IgD-negative memory B cell (primary cell): Measurements from ENCODE around the gene LSP1. TPM values are rescaled to one million over a fixed set of nuclear protein-coding genes. Genes with fewer than 3 reads are reported as not detected.
"Not testable (repeated sequence)": the region's sequence is repeated elsewhere in the genome, so short reads cannot be mapped to it uniquely, and the experiment has no call there.

ENCODE experiments used
- H3K27ac Mint-ChIP-seq, 3 donors: one replicate each; pipeline ENCODE4 v1.8.0; 2020 to 2022; ENCODE audit warnings: mild to moderate bottlenecking in 3 of 3, mixed read lengths in 3 of 3, moderate library complexity in 1 of 3
- H3K27me3 Mint-ChIP-seq: one replicate; pipeline ENCODE4 v1.8.0; 2021; ENCODE audit warnings: mixed read lengths
- H3K36me3 Mint-ChIP-seq: one replicate; pipeline ENCODE4 v1.8.0; 2020; ENCODE audit warnings: mild to moderate bottlenecking, mixed read lengths
- H3K4me1 Mint-ChIP-seq, 3 donors: one replicate each; pipeline ENCODE4 v1.8.0; 2020 to 2022; ENCODE audit warnings: mixed read lengths in 3 of 3, mild to moderate bottlenecking in 1 of 3
- H3K4me3 Mint-ChIP-seq, 4 donors: one replicate each; pipeline ENCODE4 v1.8.0; 2020 to 2022; ENCODE audit warnings: mild to moderate bottlenecking in 4 of 4, mixed read lengths in 4 of 4, moderate library complexity in 3 of 4
- H3K9me3 Mint-ChIP-seq, 3 donors: one replicate each; pipeline ENCODE4 v1.8.0; 2020 to 2021; ENCODE audit warnings: mixed read lengths in 3 of 3, mild to moderate bottlenecking in 1 of 3
- polyA plus RNA-seq: library from polyadenylated mRNA; unstranded; fragments of 300-500 nt; fragmentation: Illumina TruSeq; gene quantifications from one replicate; pipeline ENCODE4 v1.2.3, GENCODE V29; 2021

LSP1 gene
- polyA plus RNA-seq, 1 donor from 2014 or later = 841 TPM

DNA sequence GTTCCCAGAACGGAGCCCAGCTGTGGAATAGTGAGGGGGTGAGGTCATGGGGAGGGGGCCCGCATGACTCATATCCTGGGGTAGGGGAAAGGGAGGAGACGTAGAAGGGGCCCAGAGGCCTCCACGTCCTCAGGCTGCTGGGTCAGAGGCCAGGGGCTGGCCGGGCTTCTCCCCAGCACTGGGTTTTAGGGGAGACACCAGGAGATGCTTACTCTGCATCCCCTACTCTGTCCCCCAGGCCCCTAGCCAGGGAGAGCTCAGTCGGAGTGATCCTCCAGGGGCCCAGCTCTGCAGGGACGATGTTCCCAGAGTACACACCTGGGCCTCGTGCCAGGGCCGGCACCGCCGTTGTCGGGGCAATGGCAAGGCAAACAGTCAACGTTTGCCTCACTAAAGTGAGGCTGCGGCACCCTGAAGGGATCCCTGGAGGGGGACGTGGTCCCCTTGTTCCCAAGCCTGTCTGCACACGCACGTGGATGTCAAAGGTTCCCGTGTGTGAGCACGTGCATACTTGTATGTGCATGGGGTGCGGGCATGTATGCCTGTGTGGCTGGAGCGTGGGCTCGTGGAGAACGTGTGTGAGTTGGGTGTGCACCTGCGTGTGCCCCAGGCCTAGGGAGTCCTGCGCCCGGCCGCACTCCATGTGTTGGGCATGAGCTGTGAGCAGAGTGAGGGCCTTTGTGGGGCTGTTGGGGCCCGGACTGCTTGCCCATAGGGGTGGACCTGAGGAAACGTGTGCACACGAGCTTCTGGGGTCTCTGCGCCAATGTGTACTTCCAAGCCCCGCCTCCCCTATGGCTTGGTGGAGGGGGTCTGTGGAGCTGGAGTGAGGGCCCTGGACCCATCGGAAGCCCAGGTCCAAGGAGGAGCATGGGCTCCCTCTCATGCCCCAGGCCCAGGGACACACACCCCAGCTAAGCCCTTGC, 24.6 kb downstream of the LSP1 start:
- no peaks in the 10 kb centered on the region for H3K36me3 Mint-ChIP-seq
- H3K4me1 Mint-ChIP-seq = peaks cover 10 to 21% (median 16%) of the 10 kb centered on the region in 3 donors
- no peaks in the 10 kb centered on the region for H3K9me3 Mint-ChIP-seq
- H3K27ac Mint-ChIP-seq = peak overlapping the region in 1 of 3 donors; percentile 76
- H3K4me3 Mint-ChIP-seq = no peak overlapping the region
- no peaks in the 10 kb centered on the region for H3K27me3 Mint-ChIP-seq

DNA sequence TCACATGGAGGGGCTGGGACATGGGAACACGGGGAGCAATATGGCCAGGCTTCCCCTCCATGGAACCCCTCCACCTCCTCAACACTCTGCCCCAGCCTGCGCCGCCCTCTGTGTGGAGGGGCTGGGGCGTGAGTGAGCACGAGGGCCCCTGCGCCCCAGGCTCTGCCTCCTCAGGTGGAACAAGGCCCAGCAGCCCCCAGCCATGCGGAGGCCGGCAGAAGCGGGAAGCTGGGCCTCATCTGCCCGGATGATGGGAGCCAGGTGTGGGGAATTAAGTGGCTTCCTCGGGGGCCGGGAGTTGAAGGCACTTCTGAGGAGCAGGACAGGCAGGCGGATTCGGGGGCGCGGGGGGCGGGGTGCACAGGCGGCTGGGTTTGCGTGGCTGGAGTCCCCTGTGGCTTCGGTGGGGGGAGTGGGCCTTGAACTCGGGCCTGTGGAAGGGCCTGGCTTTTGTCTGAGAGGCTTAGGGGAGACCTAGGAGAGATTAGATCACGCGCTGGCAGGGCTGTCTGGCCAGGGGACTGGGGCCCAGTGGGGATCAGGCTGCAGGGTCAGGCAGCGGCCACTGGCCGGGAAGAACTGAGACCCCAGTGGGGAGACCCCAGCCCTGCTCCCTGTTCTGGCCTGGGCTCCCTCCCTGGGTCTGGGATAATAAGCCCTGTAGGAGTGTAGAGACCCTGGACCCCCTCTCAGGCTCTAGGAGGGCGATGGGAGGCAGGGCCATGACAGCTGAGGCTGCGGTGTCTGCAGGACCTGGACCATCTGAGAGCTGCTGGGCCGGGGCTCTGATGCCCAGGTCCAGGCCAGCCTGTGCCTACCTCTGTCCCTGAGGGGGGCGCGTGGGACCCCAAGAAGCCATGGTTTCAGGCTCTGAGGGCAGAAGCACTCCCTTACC, 25.5 kb downstream of the LSP1 start:
- Mint-ChIP-seq H3K9me3 (no peaks in the 10 kb centered on the region), H3K4me1 (peaks cover 10 to 17% (median 14%) of the 10 kb centered on the region in 3 donors), H3K27ac (peak overlapping the region in 2 of 3 donors; percentile 45 to 76)

DNA sequence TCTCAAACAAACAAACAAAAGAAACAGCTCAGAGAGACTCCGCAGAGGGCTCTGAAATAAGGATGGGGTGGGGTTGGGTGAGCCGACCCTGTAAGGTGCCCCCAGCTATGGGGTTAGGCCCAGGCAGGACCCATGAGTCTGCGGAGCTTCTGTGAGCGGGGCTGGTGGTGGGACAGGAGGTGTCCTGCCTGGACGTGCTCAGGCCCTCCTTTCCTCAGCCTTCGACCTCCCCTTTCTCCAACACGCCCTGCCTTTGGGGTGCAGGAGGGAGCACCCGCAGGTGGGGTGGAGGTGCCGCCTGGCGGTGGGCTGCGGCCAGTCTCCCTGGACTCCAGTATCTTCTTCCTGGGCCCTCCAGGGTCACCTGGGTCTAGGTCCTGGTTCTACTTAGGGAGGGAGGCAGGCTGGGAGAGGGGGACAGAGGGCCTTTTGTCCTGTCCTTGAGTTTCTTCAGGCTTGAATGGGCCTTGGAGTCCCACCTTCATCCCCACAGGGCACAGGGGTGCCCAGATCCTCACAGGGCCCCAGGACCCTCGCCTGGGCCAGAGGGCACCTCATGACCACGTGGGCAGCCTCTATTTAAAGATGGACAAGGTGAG, 26.6 kb downstream of the LSP1 start:
- Mint-ChIP-seq H3K36me3 (no peaks in the 10 kb centered on the region), H3K4me1 (peaks cover 10 to 17% (median 14%) of the 10 kb centered on the region in 3 donors), H3K4me3 (peak overlapping the region in 1 of 4 donors; percentile 72), H3K27me3 (no peaks in the 10 kb centered on the region), H3K27ac (peak overlapping the region in 2 of 3 donors; percentile 45 to 81), H3K9me3 (no peaks in the 10 kb centered on the region)

More for the DNA sequence above, 25.5 kb downstream of the LSP1 start:
- H3K36me3 Mint-ChIP-seq = no peaks in the 10 kb centered on the region
- H3K4me3 Mint-ChIP-seq = no peak overlapping the region
- no peaks in the 10 kb centered on the region for H3K27me3 Mint-ChIP-seq

DNA sequence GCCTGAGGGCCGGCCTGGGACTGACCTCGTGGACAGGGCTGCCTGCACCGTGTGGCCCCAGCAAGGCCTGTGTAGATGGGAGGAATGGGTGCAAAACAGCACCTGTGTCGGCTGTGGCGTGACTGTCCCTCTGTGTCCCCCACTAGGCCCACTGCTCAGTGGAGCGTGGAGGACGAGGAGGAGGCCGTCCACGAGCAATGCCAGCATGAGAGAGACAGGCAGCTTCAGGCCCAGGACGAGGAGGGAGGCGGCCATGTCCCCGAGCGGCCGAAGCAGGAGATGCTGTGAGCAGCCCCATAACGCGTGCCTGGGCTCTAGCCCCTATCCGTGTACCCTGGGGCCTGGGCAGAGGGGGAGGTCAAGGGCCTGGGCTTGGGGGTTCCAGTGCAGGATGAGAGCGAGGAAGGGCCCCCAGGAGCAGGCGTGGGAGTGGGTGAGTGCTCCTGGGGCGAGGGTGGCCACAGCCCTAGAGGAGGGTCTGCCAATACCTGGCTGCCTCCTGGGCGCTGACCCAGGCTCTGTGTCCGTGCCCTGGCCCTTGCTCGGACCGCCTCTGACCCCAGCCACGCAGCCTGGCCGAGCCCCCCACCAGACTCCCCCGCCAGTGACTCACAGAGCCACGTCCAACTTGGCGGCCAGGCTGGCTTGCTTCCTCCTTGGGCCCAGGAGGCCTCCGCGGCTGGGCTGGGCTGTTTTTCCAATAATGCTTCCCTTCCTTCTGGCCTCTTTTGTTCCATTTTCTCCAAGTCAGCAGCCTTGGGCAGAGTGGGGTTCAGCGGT, 27.2 kb downstream of the LSP1 start:
- peaks cover 10 to 16% (median 14%) of the 10 kb centered on the region in 3 donors for H3K4me1 Mint-ChIP-seq
- H3K4me3 Mint-ChIP-seq = peak overlapping the region in 2 of 4 donors; percentile 70 to 72
- no peaks in the 10 kb centered on the region for H3K9me3 Mint-ChIP-seq

DNA sequence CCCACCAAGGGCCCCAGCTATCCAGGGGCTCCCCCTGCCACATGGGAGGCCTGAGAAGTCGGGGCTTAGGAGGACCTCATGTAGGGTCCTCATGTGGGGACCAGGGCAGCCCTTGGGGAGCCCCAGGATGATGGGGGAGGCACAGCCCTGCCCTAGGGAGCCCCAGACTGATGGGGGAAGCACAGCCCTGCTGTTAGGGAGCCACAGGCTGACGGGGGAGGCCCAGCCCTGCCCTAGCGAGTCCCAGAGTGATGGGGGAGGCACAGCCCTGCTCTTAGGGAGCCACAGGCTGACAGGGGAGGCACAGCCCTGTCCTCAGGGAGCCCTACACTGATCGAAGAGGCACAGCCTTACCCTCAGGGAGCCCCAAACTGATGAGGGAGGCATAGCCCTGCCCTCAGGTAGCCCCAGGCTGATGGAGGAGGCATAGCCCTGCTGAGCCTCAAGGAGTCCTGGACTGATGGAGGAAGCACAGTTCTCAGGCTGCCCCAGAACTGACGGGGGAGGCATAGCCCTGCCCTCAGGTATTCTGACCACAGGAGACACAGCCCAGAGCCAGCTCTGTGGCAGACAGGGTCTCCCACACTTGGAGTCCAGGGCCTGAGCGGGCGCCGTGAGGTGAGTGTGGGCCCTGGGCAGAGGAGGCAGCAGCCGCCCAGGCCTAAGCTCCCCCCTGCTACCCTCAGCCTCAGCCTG, 28.0 kb downstream of the LSP1 start:
- no peaks in the 10 kb centered on the region for H3K36me3 Mint-ChIP-seq
- peak overlapping the region in 3 of 4 donors; percentile 32 to 71 (median 33) for H3K4me3 Mint-ChIP-seq
- H3K27ac Mint-ChIP-seq = peak overlapping the region; percentile 23 to 70 (median 70)
- peaks cover 10 to 13% (median 11%) of the 10 kb centered on the region in 3 donors for H3K4me1 Mint-ChIP-seq
- no peaks in the 10 kb centered on the region for H3K27me3 Mint-ChIP-seq
- H3K9me3 Mint-ChIP-seq = no peaks in the 10 kb centered on the region

More for the DNA sequence above, 27.2 kb downstream of the LSP1 start:
- H3K27ac Mint-ChIP-seq = peak overlapping the region; percentile 70 to 81 (median 70)
- H3K27me3 Mint-ChIP-seq = no peaks in the 10 kb centered on the region
- H3K36me3 Mint-ChIP-seq = no peaks in the 10 kb centered on the region

DNA sequence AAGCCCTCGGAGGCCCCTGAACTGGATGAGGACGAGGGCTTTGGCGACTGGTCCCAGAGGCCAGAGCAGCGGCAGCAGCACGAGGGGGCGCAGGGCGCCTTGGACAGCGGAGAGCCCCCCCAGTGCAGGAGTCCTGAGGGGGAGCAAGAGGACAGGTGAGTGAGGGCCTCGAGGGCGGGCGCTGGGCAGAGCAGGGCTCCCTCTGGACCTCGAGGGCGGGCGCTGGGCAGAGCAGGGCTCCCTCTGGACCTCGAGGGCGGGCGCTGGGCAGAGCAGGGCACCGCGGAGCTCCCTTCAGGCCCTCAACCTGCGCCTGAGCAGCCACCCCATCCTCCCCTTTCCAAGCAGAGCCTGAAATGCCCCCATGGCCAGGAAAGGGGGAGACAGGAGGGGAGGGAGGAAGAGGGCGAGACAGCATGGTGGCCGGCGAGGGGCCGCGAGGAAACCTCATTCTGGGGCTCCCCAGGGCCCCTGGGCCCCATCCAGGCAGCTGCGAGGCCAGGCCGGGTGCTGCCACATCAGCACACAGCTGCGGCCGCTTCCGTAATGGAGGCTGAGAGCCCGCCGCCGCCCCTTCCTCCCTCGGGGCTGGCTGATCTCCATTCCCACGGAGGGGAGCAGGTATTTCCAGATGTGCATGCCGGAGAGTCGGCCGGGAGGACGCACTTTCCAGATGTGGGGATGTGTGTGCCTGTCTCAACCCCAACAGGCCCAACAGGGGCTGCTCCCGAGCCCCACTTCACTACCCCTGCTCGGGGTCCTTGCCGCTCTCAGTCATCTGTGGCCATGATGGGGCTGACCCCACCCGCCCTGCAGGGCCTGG, 28.8 kb downstream of the LSP1 start:
- Mint-ChIP-seq H3K27me3 (no peaks in the 10 kb centered on the region), H3K27ac (peak overlapping the region in 2 of 3 donors; percentile 43 to 68), H3K4me3 (peak overlapping the region in 2 of 4 donors; percentile 57 to 74), H3K9me3 (no peaks in the 10 kb centered on the region), H3K36me3 (no peaks in the 10 kb centered on the region), H3K4me1 (peaks cover 10 to 13% (median 11%) of the 10 kb centered on the region in 3 donors)

DNA sequence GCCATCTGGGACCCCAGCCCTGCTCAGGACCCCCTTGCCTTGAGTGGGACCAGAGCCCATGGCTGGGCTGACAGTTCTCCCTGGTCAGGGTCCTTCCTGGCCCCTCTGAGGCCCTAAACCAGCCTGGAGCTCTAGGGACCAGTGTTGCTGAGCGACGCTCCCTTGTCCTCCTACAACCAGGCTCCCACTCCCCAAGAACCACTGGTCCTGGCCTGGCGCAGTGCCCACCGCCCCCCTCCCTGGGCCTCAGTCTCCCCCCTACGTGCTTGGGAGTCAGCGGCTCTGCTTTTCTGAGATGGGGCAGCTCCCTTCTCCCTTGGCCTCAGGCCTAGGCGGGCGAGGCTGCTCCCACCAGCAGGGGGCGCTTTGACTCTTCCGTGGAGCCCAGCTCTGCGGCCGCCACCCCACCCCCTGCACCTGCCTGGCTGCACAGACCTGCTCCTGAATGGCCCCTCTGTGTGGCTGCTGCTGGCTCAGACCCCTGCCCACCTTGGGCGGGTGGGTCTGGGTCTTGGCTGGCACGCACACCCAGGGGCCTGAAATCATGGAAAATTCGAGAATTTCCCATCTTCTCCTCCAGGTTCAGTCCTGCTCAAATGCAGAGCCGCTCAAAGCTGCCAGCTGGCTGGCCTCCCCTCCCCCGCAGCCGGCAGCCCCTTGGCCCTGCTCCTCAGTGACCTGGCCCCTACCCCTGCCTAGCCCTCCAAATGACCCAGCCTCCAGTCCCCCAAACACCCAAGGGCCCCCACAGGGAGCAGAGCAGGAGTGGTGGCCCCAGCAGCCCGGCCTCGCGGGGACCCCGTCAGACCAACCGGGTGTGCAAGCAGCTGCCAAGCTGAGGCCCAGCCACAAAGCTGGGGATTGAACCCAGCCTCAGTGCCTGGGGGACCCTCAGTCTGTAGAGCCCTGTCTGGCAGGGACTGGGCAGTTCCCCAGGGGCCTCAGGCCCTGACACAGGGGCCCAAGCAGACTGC, 29.7 kb downstream of the LSP1 start:
- peaks cover 9 to 12% (median 10%) of the 10 kb centered on the region in 3 donors for H3K4me1 Mint-ChIP-seq
- no peaks in the 10 kb centered on the region for H3K27me3 Mint-ChIP-seq
- peak overlapping the region in 2 of 4 donors; percentile 57 to 74 for H3K4me3 Mint-ChIP-seq
- no peaks in the 10 kb centered on the region for H3K9me3 Mint-ChIP-seq
- H3K36me3 Mint-ChIP-seq = no peaks in the 10 kb centered on the region
- peak overlapping the region in 2 of 3 donors; percentile 43 to 68 for H3K27ac Mint-ChIP-seq

DNA sequence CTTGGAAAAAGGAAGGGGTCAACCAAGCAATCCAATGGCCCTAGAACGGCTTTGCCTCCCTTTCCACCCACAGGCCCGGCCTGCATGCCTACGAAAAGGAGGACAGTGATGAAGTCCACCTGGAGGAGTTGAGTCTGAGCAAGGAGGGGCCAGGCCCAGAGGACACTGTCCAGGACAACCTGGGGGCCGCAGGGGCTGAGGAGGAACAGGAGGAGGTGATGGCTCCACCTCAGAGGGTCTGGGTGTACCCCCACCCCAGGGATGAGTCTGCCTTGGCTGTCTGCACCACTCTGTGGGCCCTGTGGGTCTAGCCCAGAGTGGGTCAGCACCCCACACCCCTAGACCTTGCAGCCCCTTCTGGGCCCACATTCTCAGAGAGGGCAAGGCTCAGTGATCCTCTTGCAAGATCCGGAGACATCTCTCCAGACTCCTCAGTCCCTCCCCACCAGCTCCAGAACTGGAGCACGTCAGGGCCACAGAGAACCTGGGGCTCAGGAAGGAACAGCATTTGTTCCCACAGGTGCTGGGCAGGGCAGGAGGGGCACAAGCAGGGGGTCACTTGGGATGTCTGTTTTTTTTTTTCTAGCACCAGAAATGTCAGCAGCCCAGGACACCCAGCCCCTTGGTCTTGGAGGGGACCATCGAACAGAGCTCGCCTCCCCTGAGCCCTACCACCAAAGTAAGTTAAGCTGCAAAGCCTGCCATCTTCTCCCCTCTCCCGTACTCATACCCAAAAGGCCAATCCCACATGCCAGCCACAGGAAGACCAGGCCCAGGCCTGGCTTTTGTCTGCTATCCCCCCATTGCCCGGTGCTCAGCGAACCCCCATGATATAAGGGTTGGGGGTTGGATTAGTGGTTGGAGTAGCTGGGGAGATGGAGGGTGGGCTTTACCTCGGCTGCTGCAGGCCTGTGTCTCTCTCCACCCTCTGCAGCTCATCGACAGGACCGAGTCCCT, 30.7 kb downstream of the LSP1 start:
- Mint-ChIP-seq H3K27me3 (no peaks in the 10 kb centered on the region), H3K4me3 (no peak overlapping the region), H3K27ac (no peak overlapping the region)

DNA sequence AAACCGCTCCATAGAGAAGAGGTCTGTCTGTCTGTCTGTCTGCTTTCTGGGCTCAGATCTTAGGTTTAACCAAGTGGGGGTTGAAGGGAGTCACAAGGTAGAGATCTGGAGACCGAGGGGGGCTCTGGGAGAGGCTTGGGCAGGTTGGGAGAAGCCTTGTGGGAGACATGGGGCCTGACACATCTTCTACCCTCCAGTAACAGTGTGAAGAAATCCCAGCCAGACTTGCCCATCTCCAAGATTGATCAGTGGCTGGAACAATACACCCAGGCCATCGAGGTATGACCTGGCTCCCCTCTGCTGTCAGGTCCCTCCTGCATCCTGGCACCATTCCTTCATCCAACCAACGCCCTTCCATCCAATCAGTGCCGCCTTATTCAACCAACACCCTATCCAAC, 31.4 kb downstream of the LSP1 start:
- Mint-ChIP-seq H3K9me3 (no peaks in the 10 kb centered on the region), H3K4me1 (peaks cover 10 to 13% (median 13%) of the 10 kb centered on the region in 3 donors), H3K4me3 (no peak overlapping the region), H3K36me3 (no peaks in the 10 kb centered on the region), H3K27ac (no peak overlapping the region), H3K27me3 (no peaks in the 10 kb centered on the region)

More for the DNA sequence above, 30.7 kb downstream of the LSP1 start:
- no peaks in the 10 kb centered on the region for H3K9me3 Mint-ChIP-seq
- H3K36me3 Mint-ChIP-seq = no peaks in the 10 kb centered on the region
- H3K4me1 Mint-ChIP-seq = peaks cover 10 to 12% (median 10%) of the 10 kb centered on the region in 3 donors

DNA sequence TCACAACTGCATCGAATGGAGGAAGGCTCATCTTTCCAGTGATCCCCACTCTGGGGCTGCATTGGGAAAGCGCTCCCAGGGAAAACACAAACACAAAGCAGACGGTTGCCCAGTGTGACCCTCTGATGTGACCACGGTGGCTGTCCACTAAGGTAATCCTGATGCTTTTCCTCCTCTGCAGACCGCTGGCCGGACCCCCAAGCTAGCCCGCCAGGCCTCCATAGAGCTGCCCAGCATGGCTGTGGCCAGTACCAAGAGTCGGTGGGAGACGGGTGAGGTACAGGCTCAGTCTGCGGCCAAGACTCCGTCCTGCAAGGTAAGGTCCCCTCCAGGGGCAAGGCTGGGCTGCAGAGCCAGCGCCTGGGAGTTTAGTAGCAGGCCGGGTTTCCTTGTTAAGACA, 33.7 kb downstream of the LSP1 start:
- H3K27me3 Mint-ChIP-seq, H3K9me3 Mint-ChIP-seq, H3K27ac Mint-ChIP-seq, H3K4me1 Mint-ChIP-seq, H3K36me3 Mint-ChIP-seq, H3K4me3 Mint-ChIP-seq: not testable (repeated sequence)
